M059J (cell line): ENCODE data around the gene CD160. TPM values are rescaled to one million over a fixed set of nuclear protein-coding genes. Genes with fewer than 3 reads are reported as not detected.
A peak's percentile ranks its signal among the peaks of the same experiment; 100 is the strongest.
"Not testable (repeated sequence)": the region's sequence is repeated elsewhere in the genome, so short reads cannot be mapped to it uniquely, and the experiment has no call there.

Experiments used
- DNase-seq: peaks from one replicate; pipeline ENCODE4 v3.0.0-alpha.2; 2012; ENCODE audit warnings: low read depth
- total RNA-seq: library from RNA; depleted of rRNA; stranded (reverse); fragments of >200 nt; shearing (Covaris generic); gene quantifications from 2 replicates; pipeline ENCODE4 v1.2.3, GENCODE V29; 2014; rRNA removed

CD160 gene, protein sequence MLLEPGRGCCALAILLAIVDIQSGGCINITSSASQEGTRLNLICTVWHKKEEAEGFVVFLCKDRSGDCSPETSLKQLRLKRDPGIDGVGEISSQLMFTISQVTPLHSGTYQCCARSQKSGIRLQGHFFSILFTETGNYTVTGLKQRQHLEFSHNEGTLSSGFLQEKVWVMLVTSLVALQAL
- total RNA-seq: not detected in 2 replicates

GRCh38 chr1:145719230-145720079 lies at the start of gene CD160:
TSS of gene CD160 (plus strand) at chr1:145719499. CDS start at chr1:145728328, 8,829 bp downstream.
- no peak for DNase-seq

- not testable (repeated sequence) for DNase-seq
Measured at GRCh38 chr1:145670995-145671745, 48.1 kb upstream of the CD160 start.

- DNase-seq: not testable (repeated sequence)
Measured at GRCh38 chr1:145673217-145673616, 46.1 kb upstream of the CD160 start.

GRCh38 chr1:145684858-145685257 lies 34.4 kb upstream of the CD160 start:
- not testable (repeated sequence) for DNase-seq

DNA sequence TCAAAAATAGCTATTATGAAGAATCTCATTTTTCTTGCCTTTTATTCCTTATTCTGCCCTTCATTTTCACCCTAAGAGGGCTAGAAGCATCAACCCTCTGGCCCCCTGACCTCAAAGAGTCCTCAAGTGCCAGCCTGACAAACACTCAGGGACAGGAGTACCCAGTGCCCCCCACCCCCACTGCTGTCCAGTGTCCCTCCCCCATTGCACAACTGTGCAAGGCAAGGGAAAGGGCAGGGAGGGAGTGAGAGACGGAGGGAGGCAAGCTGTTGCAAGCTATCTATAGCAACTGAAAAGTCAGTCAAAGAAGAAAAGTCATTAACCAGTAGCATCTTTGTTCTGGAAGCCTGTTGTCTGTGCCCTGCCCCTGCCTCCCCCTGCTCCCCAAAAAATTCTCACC lies 33.2 kb upstream of the CD160 start:
- not testable (repeated sequence) for DNase-seq

DNA sequence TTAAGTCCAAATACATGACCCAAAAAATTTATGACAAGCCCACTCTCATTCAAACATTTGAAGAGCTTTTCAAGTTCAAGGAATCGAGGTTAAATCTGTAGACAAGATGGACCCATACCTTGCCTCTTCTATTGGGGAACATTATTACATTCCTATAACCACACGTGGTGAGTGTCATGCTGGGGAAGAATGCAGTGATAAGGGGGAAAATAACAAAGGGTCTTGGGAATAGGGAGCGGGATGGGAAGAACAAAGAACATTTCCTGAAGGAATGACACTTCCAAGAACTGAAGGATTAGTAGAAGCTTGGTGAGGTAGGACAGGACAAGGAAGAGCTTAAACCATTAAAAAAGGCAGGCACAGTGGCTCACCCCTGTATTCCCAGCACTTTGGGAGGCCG lies 31.0 kb upstream of the CD160 start:
- DNase-seq: no peak

DNA sequence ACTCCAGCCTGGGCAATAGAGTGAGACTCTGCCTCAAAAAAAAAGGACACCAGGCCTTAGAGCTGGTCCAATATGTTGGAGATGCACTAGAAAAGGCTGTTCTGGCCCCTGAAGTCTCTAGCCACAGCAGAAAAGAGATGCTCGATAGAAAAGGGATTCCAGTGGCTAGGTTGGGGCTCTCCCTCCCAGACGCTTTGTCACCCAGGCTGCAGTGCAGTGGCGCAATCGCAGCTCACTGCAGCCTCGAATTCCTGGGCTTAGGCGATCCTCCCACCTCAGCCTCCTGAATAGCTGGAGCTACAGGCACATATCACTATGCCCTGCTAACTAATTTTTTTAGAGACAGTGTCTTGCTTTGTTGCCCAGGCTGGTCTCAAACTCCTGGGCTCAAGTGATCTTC lies 30.4 kb upstream of the CD160 start:
- DNase-seq: no peak

GRCh38 chr1:145689922-145690321 lies 29.4 kb upstream of the CD160 start:
- DNase-seq: peak; percentile 53

DNA sequence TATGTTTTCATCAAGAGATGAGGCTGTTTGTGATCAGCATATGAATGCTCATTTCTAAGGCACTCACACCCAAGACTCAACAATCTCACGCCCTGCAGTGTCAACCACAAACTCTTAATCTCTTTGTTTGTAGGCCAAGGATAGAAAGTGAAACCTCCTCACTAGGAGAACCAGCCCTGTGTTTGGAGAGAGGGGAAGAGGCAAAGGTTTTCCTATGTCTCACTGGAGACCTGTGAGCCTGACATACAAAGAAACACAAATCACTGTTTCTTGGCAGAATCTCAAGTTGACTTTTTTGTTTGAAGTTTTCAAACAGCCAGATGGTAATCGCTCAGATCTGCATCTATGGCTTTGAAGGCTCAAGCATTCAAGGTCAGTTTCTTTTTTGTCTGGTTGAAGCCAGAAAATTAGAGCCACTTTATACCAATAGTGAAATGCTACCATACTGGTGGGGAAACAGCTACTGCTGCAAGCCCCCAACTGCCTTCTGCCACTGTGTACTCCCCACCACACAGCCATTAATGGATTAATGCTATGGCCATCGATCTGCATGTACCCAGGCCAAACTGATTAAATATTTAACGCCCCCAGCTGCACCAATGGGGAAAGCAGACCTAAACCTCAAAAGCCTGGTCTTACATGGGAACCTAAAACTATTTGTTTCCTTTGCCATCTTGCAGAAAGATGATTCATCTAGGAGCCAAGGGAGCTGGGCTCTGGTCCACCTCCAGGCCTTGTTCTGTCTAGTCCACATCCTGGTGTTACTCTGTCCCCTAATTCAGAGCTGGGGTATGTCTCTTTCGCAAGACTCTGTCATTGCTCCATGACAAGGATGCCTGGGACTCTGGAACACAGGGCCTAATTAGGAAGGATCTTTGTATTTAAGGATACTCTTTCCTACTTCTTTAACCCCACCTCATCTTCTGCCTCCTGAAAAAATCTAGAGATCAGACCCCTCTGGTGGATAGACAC lies 28.4 kb upstream of the CD160 start:
- peak; percentile 91 for DNase-seq

DNA sequence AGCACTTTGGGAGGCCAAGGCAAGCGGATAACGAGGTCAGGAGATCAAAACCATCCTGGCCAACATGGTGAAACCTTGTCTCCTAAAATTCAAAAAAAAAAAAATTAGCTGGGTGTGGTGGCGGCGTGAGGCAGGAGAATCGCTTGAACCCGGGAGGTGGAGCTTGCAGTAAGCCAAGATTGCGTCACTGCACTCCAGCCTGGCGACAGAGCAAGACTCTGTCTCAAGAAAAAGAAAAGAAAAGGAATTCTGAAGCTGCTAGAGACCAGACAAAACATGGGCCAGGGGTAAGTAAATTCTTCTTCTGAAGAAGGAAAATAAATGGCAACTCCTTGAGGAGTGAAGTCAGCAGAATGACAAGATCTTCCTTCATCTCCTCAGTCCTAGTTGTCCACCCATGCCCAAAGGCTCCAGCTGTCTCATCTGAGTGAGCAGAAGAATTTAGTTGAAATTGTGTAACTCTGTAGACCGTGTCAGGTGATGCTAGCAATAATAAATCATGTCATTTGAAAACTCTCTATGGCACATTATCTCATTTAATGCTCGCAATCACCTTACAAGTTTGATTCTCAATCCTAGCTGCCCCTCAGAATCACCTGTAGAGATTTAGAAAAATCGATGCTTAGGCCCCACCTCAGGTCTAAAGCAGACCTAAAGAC lies 26.4 kb upstream of the CD160 start:
- no peak for DNase-seq

- DNase-seq: no peak
Measured at GRCh38 chr1:145695821-145696629, 23.3 kb upstream of the CD160 start.

- DNase-seq: no peak
Measured at GRCh38 chr1:145696630-145696960, 22.7 kb upstream of the CD160 start.

DNA sequence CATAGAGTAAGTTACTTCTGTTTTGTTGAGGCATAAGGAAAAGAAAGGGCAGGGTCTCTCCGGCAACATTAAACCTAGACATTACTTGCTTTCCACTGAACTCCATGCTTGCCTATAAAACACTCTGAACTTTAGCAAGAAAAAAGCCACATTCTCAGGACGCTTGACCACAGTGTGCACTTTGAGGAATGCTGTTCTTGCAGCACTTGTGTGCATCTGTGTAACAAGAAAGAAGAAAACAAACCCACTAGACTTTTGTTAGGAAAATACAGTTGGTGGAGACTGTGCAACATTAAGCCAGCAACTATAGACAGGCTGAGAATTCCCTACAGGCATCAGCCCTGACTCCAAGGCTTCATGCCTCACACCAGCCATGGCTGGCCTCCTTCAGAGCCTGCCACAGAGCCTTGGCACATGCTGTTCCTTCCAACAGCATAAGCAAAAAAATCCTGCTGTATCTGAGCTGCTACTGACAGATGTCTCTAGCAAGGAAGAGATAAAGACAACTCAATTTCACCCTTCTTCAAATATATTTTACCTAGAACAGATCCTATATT lies 17.9 kb upstream of the CD160 start:
- no peak for DNase-seq

DNA sequence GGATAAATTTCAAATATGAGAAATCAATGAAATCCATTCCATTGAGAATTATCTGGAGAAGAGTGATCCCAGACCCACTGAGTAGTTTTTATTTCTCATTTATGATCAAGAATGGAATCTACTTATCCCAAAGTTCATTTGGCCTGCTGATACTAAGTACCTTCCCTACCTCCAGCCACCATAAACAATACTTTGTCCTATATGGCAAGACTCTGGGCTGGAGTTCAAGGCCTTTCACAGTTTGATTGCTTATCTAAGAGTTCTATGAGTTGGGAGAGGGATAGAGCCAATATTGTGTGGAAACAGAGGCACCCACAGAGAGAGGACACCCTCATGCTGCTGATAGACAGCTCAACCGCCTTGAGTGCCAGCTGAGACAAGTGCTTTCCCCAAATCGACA lies 17.2 kb upstream of the CD160 start:
- DNase-seq: no peak

GRCh38 chr1:145702826-145703225 lies 16.5 kb upstream of the CD160 start:
- DNase-seq: no peak

DNA sequence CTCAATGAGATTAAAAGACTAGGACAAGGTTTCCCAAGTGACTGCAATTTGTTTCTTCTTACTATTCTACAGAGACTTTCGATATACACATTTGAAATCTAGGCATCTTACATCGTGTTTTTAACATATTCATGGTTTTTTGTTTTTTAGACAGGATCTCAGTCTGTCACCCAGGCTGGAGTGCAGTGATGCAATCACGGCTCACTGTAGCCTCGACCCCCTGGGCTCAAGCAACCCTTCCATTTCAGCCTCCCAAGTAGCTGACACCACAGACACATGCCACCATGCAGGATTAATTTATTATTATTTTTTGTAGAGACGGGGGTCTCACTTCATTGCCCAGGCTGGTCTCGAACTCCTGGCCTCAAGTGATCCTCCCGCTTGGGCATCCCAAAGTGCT lies 13.7 kb upstream of the CD160 start:
- no peak for DNase-seq

- DNase-seq: peak; percentile 98
Measured at GRCh38 chr1:145706086-145706664, 13.1 kb upstream of the CD160 start.

- DNase-seq: peak; percentile 56
Measured at GRCh38 chr1:145707183-145707867, 12.0 kb upstream of the CD160 start, which contains the start of gene PDZK1. TSS of gene PDZK1 (minus strand) at chr1:145707368. CDS start at chr1:145688021, 19,347 bp downstream.

DNA sequence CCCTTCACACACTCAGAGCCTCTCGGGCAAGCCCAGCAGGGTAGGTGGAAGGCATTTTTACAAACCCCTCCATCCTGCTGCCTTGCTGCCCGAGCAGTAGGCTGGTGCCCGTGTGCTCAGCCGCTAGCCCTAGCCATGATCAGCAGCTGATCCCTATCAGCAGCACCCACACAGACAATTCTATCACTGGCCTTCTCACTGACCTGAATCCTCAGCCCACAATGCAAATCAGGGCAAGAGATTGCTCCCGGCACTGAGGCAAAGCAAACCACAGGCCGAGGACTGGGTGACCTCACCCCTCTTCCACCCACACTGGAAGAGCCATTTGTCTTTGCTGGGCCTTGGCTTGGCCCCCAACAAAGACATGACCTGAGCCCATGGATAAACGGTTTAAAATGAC lies 11.2 kb upstream of the CD160 start:
- DNase-seq: peak; percentile 90
